AG09309 (cell line): ENCODE data around the gene APOBEC3B.
"Not testable (repeated sequence)": the region's sequence is repeated elsewhere in the genome, so short reads cannot be mapped to it uniquely, and the experiment has no call there.

Experiments used
- DNase-seq: peaks from one replicate; pipeline ENCODE4 v3.0.0-alpha.2; 2010; ENCODE audit warnings: low read depth
- H3K4me3 ChIP-seq: 2 replicates; pipeline ENCODE4 v1.5.1; 2011; ENCODE audit warnings: mild to moderate bottlenecking, low read depth, low read length, moderate library complexity; ENCODE audit not compliant: control insufficient read depth
- CTCF ChIP-seq: IDR thresholded peaks from 2 replicates; pipeline ENCODE4 v1.5.1; 2011; ENCODE audit warnings: mild to moderate bottlenecking, low read depth, low read length, inconsistent platforms; ENCODE audit not compliant: insufficient read depth, control insufficient read depth; ENCODE audit errors: missing control alignments

The APOBEC3B gene

DNA sequence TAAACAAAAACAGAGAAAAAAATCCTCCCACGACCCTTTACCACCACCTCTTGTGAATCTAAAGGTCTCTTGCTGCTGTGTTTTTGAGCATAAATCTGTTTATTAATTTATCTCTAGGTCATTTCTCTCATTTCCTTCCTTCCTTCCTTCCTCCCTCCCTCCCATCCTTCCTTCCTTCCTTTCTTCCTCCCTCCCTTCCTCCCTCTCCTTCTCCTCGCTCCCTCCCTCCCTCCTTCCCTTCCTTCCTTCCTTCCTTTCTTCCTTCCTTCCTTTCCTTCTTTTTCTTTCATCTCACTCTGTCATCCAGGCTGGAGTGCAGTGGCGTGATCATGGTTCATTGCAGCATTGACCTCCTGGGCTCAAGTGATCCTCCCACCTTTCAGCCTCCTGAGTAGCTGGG lies 38.3 kb upstream of the APOBEC3B start:
- no peak overlapping the region for H3K4me3 ChIP-seq
- no peak for TF ChIP-seq CTCF
- DNase-seq = no peak

- H3K4me3 ChIP-seq = no peak overlapping the region
- no peak for TF ChIP-seq CTCF
- DNase-seq = no peak
Observed at GRCh38 chr22:38944653-38945052, 37.5 kb upstream of the APOBEC3B start.

DNA sequence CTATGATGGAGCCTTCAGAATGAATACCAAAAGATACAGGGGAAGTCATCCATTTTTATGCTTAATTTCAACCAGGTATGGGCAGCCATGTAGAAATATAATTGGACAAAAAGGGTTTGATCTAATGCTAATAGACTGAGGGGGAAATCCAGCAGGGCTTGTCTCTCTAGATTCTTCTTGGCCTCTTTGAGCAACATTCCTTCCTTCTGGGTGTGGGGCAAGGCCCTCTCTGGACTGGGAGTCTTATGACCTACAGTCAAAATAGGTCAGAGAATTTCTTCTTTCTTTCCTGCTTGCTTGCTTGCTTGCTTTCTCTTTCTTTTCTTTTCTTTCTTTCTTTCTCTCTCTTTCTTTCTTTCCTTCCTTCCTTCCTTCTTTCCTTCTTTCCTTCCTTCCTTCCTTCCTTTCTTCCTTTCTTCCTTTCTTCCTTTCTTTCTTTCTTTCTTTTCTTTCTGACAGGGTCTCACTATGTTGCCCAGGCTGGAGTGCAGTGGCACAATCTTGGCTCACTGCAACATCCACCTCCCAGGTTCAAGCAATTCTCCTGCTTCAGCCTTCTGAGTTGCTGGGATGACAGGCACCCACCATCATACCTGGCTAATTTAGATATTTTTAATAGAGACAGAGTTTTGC lies 36.3 kb upstream of the APOBEC3B start:
- DNase-seq, H3K4me3 ChIP-seq: not testable (repeated sequence)

- DNase-seq = no peak
- H3K4me3 ChIP-seq = no peak overlapping the region
- TF ChIP-seq CTCF = no peak
Observed at GRCh38 chr22:38946771-38947170, 35.4 kb upstream of the APOBEC3B start.

DNA sequence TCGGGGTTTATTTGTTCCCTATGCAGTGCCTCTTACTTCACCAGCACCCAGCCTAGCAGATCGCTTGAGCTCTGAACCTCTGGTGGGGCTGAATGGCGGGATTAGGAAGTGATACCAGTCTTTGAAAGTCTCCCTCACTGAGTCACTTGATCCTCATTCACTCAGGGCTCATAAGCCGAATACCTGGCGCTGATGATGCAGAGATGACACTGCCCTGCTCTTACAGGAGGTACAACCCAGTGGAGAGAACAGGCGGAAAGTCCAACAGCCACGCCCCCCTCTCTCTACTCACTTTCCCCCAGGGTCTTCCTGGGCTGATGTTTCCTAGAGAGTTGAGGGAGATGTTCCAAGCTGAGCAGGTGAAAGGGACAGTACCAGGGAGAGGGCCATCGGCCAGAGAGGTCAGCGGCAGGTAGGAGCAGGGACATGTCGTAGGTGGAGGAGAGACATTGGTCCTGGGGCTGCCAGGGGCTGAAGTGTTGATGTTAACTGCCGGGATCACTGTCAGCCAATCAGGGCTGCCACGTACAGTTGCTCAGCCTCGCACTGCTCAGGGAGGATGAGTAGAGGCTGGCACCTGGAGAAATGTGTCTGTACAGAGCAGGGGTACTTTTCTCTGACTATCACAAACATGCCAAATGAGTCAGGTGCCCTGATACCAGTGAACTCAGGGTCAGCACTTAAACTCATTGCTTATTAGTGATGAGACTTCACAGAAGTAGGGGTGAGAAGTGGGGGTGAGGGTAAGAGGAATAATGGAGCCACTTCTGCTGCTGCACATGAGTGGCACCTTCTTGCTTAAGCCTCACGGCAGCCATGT lies 34.6 kb upstream of the APOBEC3B start:
- H3K4me3 ChIP-seq = no peak overlapping the region
- DNase-seq = no peak
- no peak for TF ChIP-seq CTCF

DNA sequence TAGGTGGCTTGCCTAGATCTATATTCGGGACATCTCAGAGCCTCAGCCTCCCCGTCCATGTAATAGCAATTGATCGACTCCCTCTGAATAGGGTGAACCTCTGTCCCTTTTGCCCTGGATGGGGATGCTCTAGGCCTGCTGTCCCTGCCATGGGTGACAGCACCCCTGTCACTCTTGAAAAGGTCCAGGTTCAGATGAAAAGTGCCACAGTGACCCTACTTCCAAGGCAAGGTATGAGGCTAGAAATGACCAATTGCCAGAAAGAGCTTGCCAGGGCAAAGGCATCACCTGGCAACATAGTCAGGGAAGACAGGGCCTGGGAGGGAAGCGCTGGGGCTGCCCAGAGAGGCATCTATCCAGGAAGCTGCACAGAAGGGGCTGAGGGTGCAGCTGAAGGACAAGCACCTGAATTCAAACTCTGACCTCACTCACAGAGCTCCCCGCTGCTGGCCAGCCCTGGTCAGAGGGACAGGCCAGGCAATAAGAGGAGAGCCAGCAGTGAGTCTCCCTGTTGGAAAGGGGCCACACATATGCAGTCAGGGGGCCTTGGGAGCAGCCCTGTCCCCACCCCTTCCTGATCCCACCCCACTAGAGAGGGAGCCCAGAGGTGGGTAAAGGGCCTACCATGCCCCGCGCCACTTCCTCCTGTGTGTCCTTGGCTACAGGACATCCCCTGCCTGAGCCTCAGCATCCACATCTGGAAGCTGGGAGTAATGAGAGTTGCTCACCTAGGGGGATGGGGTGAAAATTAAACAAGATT lies 33.8 kb upstream of the APOBEC3B start:
- DNase-seq = no peak
- no peak overlapping the region for H3K4me3 ChIP-seq
- no peak for TF ChIP-seq CTCF
